PFSK-1 (cell line): ENCODE results near the gene RGS9.

Experiments
- POLR2AphosphoS5 ChIP-seq: IDR thresholded peaks from 2 replicates; pipeline ENCODE4 v1.6.1; 2012; ENCODE audit warnings: low read depth, mild to moderate bottlenecking, control low read depth, low read length, moderate library complexity
- TAF1 ChIP-seq: IDR thresholded peaks from 2 replicates; pipeline ENCODE4 v1.6.1; 2012; ENCODE audit warnings: low read length, control low read depth, borderline replicate concordance; ENCODE audit not compliant: insufficient read depth
- TF ChIP-seq, protein P1 (sequence below), 2 experiments: IDR thresholded peaks; 2 replicates each; pipeline versions ENCODE4 v1.6.1 to v1.8.0; 2011 to 2012; ENCODE audit warnings: low read depth in 2 of 2, low read length in 2 of 2, control low read depth in 1 of 2, inconsistent platforms in 1 of 2, mild to moderate bottlenecking in 1 of 2, moderate library complexity in 1 of 2; ENCODE audit not compliant: insufficient read depth in 1 of 2

DNA sequence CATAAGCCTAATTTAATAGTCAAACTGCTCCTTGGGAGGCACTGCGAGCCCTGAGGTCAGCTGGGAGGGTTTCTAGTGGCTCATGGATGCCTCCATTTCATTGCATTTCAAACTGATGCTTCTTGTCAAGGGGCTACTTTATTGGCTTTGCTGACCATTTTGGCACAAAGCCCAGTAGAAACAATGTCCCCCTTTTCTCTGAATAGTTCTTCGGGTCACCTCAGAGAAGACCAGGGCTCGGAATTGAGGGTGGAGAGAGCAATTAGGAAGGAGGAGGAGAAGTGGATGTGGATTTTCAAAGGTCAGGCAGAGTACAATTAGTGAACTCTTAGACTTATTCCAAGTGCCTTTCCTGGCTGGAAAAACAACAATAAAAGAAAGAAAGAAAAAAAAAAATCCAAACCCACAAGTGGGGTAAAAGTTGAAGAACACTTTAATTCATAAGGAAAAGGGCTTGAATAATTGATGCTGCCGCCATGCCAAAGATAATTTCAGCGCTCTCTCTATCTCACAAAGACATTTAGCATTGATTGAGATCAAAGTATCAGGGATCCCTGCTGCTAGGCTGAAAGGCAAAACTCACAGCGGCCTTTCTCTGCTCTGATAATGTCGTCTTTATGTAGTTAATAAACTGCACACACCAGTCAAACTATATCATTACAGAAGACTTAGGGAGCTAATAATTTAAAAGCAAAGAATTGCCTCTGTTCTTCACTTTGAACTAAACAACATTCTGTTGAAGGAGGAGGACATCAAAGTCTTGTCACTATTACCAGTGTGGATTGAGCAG lies 122.7 kb downstream of the RGS9 start:
- TF ChIP-seq TAF1 = no peak
- TF ChIP-seq POLR2AphosphoS5 = no peak
- TF ChIP-seq, protein P1, sequence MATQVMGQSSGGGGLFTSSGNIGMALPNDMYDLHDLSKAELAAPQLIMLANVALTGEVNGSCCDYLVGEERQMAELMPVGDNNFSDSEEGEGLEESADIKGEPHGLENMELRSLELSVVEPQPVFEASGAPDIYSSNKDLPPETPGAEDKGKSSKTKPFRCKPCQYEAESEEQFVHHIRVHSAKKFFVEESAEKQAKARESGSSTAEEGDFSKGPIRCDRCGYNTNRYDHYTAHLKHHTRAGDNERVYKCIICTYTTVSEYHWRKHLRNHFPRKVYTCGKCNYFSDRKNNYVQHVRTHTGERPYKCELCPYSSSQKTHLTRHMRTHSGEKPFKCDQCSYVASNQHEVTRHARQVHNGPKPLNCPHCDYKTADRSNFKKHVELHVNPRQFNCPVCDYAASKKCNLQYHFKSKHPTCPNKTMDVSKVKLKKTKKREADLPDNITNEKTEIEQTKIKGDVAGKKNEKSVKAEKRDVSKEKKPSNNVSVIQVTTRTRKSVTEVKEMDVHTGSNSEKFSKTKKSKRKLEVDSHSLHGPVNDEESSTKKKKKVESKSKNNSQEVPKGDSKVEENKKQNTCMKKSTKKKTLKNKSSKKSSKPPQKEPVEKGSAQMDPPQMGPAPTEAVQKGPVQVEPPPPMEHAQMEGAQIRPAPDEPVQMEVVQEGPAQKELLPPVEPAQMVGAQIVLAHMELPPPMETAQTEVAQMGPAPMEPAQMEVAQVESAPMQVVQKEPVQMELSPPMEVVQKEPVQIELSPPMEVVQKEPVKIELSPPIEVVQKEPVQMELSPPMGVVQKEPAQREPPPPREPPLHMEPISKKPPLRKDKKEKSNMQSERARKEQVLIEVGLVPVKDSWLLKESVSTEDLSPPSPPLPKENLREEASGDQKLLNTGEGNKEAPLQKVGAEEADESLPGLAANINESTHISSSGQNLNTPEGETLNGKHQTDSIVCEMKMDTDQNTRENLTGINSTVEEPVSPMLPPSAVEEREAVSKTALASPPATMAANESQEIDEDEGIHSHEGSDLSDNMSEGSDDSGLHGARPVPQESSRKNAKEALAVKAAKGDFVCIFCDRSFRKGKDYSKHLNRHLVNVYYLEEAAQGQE (IDR thresholded peaks at IDR 0.05; ENCODE audit: insufficient read depth in 1 of 2, low read depth in 2 of 2, low read length in 2 of 2) = no peak
